HCT116 (cell line): Measurements from ENCODE around the gene DOCK9. TPM values are rescaled to one million over a fixed set of nuclear protein-coding genes. Genes with fewer than 3 reads are reported as not detected.

Source experiments
- ATAC-seq: fragments of 200-7000 bp; cut with Tn5 transposase; 2 replicates; pipeline ENCODE4 v1.9.1; 2020; ENCODE audit warnings: mild to moderate bottlenecking, moderate library complexity
- BruUV-seq: library from RNA; stranded (reverse); fragments of 400-500 nt; replicated peaks from 2 replicates; lab custom pipeline; 2021; lab: Mats Ljungman, UMichigan
- CTCF ChIA-PET: fragments of 300-600 bp; sonication (Branson Sonifier 250); formaldehyde crosslinking; loops from one replicate; lab custom pipeline; 2021; ENCODE audit warnings: antibody characterized with exemption; lab: Charles Lee
- POLR2A ChIA-PET: fragments of 300-600, 350-600 bp; sonication (Branson Sonifier 250); formaldehyde crosslinking; loops from one replicate; lab custom pipeline; 2021; ENCODE audit warnings: antibody characterized with exemption; lab: Charles Lee
- RAD21 ChIA-PET, 2 experiments: fragments of 300-600 bp; sonication (Branson Sonifier 250); formaldehyde crosslinking; loops; one replicate each; lab custom pipeline; 2023; ENCODE audit warnings: low total read pairs in 2 of 2; ENCODE audit not compliant: uncharacterized antibody in 2 of 2, unreplicated experiment in 2 of 2, low non-redundant PET in 1 of 2; lab: Charles Lee
- DNase-seq: peaks from one replicate; pipeline ENCODE4 v3.0.0-alpha.2; 2010; ENCODE audit warnings: low read depth, low spot score
- H2AFZ ChIP-seq: fragments of 200-600 bp; shearing (Covaris generic), sonication (generic); 2 replicates; pipeline ENCODE4 v1.6.1; 2017; ENCODE audit warnings: low read depth, mixed run types, mixed read lengths, antibody characterized with exemption, low read length; ENCODE audit not compliant: poor library complexity, severe bottlenecking
- H3K27ac ChIP-seq: 2 replicates; pipeline ENCODE4 v1.5.1; 2012; ENCODE audit warnings: low read depth, low read length
- H3K27me3 ChIP-seq: fragments of 200-600 bp; sonication (generic); 2 replicates; pipeline ENCODE4 v1.6.1; 2016; ENCODE audit warnings: mixed run types, low read length, mixed read lengths; ENCODE audit not compliant: insufficient read depth
- H3K36me3 ChIP-seq, 2 experiments: fragments of 200-500 bp in 1 of 2; fragments of 200-600 bp in 1 of 2; sonication (Bioruptor generic) in 1 of 2; sonication (generic) in 1 of 2; 2 replicates each; pipeline versions ENCODE4 v1.5.1 to v1.6.1; 2014 to 2016; ENCODE audit warnings: low read length in 2 of 2, inconsistent platforms in 1 of 2, mixed read lengths in 1 of 2, mixed run types in 1 of 2; ENCODE audit not compliant: insufficient read depth in 2 of 2, control insufficient read depth in 1 of 2
- H3K4me1 ChIP-seq, 2 experiments: fragments of 200-600 bp in 1 of 2; sonication (generic) in 1 of 2; 2 replicates each; pipeline versions ENCODE4 v1.5.1 to v1.6.1; 2012 to 2017; ENCODE audit warnings: low read length in 2 of 2, inconsistent platforms in 1 of 2, mild to moderate bottlenecking in 1 of 2, mixed read lengths in 1 of 2, mixed run types in 1 of 2, moderate library complexity in 1 of 2; ENCODE audit not compliant: insufficient read depth in 2 of 2, control insufficient read depth in 1 of 2
- H3K4me2 ChIP-seq: fragments of 200-600 bp; sonication (generic); 2 replicates; pipeline ENCODE4 v1.6.1; 2017; ENCODE audit warnings: mixed run types, low read length, mixed read lengths
- H3K4me3 ChIP-seq, 2 experiments: fragments of 200-600 bp in 1 of 2; sonication (generic) in 1 of 2; replicated peaks in 1 of 2; 2 replicates each; pipeline ENCODE4 v1.5.1; 2011 to 2016; ENCODE audit warnings: low read length in 2 of 2, control low read depth in 1 of 2, low read depth in 1 of 2, mild to moderate bottlenecking in 1 of 2, mixed read lengths in 1 of 2, mixed run types in 1 of 2
- H3K79me2 ChIP-seq: fragments of 200-600 bp; sonication (generic); 2 replicates; pipeline ENCODE4 v1.6.1; 2017; ENCODE audit warnings: mild to moderate bottlenecking, mixed run types, low read length, moderate library complexity, mixed read lengths; ENCODE audit not compliant: insufficient read depth
- H3K9ac ChIP-seq: fragments of 200-600 bp; sonication (generic); 2 replicates; pipeline ENCODE4 v1.6.1; 2016; ENCODE audit warnings: low read length, mixed read lengths
- H3K9me2 ChIP-seq: fragments of 200-600 bp; sonication (generic), shearing (Covaris generic); 2 replicates; pipeline ENCODE4 v1.6.1; 2017; ENCODE audit warnings: mixed run types, mild to moderate bottlenecking, moderate library complexity; ENCODE audit not compliant: insufficient read depth
- H3K9me3 ChIP-seq, 2 experiments: fragments of 200-500 bp in 1 of 2; fragments of 200-600 bp in 1 of 2; sonication (Bioruptor generic) in 1 of 2; sonication (generic) in 1 of 2; 2 replicates each; pipeline ENCODE4 v1.6.1; 2014 to 2017; ENCODE audit warnings: low read length in 2 of 2, mixed read lengths in 2 of 2, inconsistent platforms in 1 of 2, low read depth in 1 of 2, mild to moderate bottlenecking in 1 of 2, mixed run types in 1 of 2, moderate library complexity in 1 of 2; ENCODE audit not compliant: control insufficient read depth in 1 of 2, insufficient read depth in 1 of 2
- H4K20me1 ChIP-seq: fragments of 200-600 bp; sonication (generic), shearing (Covaris generic); 2 replicates; pipeline ENCODE4 v1.6.1; 2017; ENCODE audit warnings: mixed run types, mild to moderate bottlenecking, moderate library complexity; ENCODE audit not compliant: insufficient read depth
- CBX3 ChIP-seq: IDR thresholded peaks from 2 replicates; pipeline ENCODE4 v1.6.1; 2012; ENCODE audit warnings: low read depth
- ELF1 ChIP-seq: IDR thresholded peaks from 2 replicates; pipeline ENCODE4 v1.6.1; 2012; ENCODE audit warnings: low read depth, borderline replicate concordance
- FOSL1 ChIP-seq: IDR thresholded peaks from 2 replicates; pipeline ENCODE4 v1.6.1; 2012; ENCODE audit warnings: low read depth
- JUND ChIP-seq: IDR thresholded peaks from 2 replicates; pipeline ENCODE4 v1.6.1; 2012
- POLR2AphosphoS5 ChIP-seq: IDR thresholded peaks from 2 replicates; pipeline ENCODE4 v1.6.1; 2011; ENCODE audit warnings: mild to moderate bottlenecking, low read depth, low read length, moderate library complexity
- RAD21 ChIP-seq: IDR thresholded peaks from 2 replicates; pipeline ENCODE4 v1.6.1; 2012; ENCODE audit warnings: low read depth, mild to moderate bottlenecking
- SP1 ChIP-seq: IDR thresholded peaks from 2 replicates; pipeline ENCODE4 v1.6.1; 2012; ENCODE audit warnings: low read depth
- SRF ChIP-seq: IDR thresholded peaks from 2 replicates; pipeline ENCODE4 v1.6.1; 2012; ENCODE audit warnings: low read depth
- TCF7L2 ChIP-seq: IDR thresholded peaks from 2 replicates; pipeline ENCODE4 v1.7.0; 2011; ENCODE audit warnings: borderline replicate concordance, inconsistent platforms; ENCODE audit not compliant: insufficient read depth, insufficient read length; ENCODE audit errors: extremely low read depth
- ZFX ChIP-seq: fragments of 450-650 bp; IDR thresholded peaks from 2 replicates; pipeline ENCODE4 v1.6.1; 2017
- intact Hi-C: fragments of 100-400 bp; cut with micrococcal nuclease; formaldehyde crosslinking; loops from 2 replicates; pipeline ENCODE4 v1.10.0; 2022
- total RNA-seq: library from RNA; stranded (reverse); gene quantifications from one replicate; pipeline ENCODE4 v1.2.1, GENCODE V29; 2021; ENCODE audit not compliant: unreplicated experiment
- TF ChIP-seq, protein P1 (sequence below): IDR thresholded peaks from 2 replicates; pipeline ENCODE4 v1.6.1; 2012; ENCODE audit warnings: low read depth
- TF ChIP-seq, protein P2 (sequence below), 3 experiments: fragments of 200-600 bp in 1 of 3; sonication (generic) in 1 of 3; IDR thresholded peaks in 2 of 3; conservative IDR thresholded peaks in 1 of 3; 2 replicates each; pipeline ENCODE4 v1.5.1; 2012 to 2017; ENCODE audit warnings: low read depth in 2 of 3, low read length in 2 of 3, antibody characterized with exemption in 1 of 3, borderline replicate concordance in 1 of 3, control low read depth in 1 of 3, mild to moderate bottlenecking in 1 of 3, mixed read lengths in 1 of 3, mixed run types in 1 of 3, moderate library complexity in 1 of 3; ENCODE audit not compliant: insufficient read depth in 1 of 3
- TF ChIP-seq, protein P3 (sequence below): IDR thresholded peaks from 2 replicates; pipeline ENCODE4 v1.6.1; 2011; ENCODE audit warnings: mild to moderate bottlenecking, low read length, moderate library complexity; ENCODE audit not compliant: insufficient replicate concordance; ENCODE audit errors: extremely low read depth

The DOCK9 gene
- total RNA-seq, 1 experiment from 2014 or later, result 58.8 TPM

DNA sequence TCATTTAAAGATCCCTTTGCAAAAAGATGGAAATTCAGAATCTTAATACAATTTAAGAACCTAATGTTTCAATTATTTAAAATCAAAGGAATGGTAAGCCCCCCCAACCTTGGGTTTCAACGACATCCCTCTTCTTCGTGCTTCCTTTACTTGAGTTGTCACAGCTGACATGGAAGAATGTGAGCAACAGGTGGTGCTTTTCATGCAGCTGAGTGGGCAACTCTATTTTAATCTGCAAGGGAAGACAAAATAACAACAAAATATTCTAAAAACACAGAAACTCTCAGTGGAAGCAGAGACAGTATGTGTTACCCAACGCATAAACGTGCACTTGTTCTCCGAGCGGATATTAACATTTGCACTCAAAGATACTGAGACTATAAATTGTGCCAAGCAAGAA, 92.3 kb downstream of the DOCK9 start:
- DNase-seq, result no peak
- Histone ChIP-seq H3K27ac (no peak overlapping the region), H3K27me3 (no peaks in the 10 kb centered on the region), H3K4me1 (peaks cover 6 to 13% of the 10 kb centered on the region in 2 experiments), H3K36me3 (peaks cover 2 to 13% of the 10 kb centered on the region in 2 experiments; a peak in 1 of 4 replicates), H3K9ac (no peak overlapping the region), H2AFZ (no peak overlapping the region), H3K4me3 (no peak overlapping the region), H3K9me2 (no peaks in the 10 kb centered on the region), H3K9me3 (no peaks in the 10 kb centered on the region), H3K79me2 (no peaks in the 10 kb centered on the region), H3K4me2 (no peak overlapping the region), H4K20me1 (no peaks in the 10 kb centered on the region)
- no TSS peak for BruUV-seq
- CTCF ChIA-PET, result no interaction called here
- intact Hi-C loops, result no loop called here
- POLR2A ChIA-PET, result no interaction called here
- TF ChIP-seq TCF7L2, result no peak
- no peak for TF ChIP-seq POLR2AphosphoS5
- no peak for TF ChIP-seq ELF1
- TF ChIP-seq SP1, result no peak
- no peak for TF ChIP-seq RAD21
- no peak for TF ChIP-seq ZFX
- RAD21 ChIA-PET, result no interaction called here
- ATAC-seq, result no peak

DNA sequence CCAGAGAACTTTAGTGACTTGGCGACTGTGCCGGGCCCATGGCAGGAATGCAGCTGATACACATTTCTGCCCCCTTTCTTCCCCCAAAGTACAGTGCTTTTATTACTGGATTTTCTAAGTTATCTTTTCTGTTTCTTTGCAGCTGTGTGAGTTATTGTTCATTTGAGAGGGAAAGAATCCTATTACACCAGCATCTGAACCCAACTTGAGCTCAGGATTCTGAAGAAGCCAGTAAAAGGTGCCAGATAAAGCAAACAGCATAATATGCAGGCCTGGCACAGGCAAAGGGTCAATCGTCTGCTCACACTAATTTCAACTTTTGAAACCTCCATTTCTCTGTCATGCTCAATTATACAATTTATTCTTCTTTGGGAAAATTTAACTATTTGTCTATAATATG, 93.9 kb downstream of the DOCK9 start:
- Histone ChIP-seq H3K4me2 (no peak overlapping the region), H3K4me3 (no peak overlapping the region), H3K27ac (no peak overlapping the region), H3K9ac (no peak overlapping the region), H3K79me2 (no peaks in the 10 kb centered on the region), H3K27me3 (no peaks in the 10 kb centered on the region), H3K36me3 (peaks cover 3 to 25% of the 10 kb centered on the region in 2 experiments; a peak in 1 of 4 replicates), H4K20me1 (no peaks in the 10 kb centered on the region), H3K9me3 (no peaks in the 10 kb centered on the region), H2AFZ (no peak overlapping the region), H3K4me1 (no peaks in the 10 kb centered on the region), H3K9me2 (no peaks in the 10 kb centered on the region)
- TF ChIP-seq ZFX, result no peak
- no peak for TF ChIP-seq CBX3
- TF ChIP-seq SRF, result no peak
- no peak for TF ChIP-seq POLR2AphosphoS5
- TF ChIP-seq ELF1, result no peak
- TF ChIP-seq, protein P1, sequence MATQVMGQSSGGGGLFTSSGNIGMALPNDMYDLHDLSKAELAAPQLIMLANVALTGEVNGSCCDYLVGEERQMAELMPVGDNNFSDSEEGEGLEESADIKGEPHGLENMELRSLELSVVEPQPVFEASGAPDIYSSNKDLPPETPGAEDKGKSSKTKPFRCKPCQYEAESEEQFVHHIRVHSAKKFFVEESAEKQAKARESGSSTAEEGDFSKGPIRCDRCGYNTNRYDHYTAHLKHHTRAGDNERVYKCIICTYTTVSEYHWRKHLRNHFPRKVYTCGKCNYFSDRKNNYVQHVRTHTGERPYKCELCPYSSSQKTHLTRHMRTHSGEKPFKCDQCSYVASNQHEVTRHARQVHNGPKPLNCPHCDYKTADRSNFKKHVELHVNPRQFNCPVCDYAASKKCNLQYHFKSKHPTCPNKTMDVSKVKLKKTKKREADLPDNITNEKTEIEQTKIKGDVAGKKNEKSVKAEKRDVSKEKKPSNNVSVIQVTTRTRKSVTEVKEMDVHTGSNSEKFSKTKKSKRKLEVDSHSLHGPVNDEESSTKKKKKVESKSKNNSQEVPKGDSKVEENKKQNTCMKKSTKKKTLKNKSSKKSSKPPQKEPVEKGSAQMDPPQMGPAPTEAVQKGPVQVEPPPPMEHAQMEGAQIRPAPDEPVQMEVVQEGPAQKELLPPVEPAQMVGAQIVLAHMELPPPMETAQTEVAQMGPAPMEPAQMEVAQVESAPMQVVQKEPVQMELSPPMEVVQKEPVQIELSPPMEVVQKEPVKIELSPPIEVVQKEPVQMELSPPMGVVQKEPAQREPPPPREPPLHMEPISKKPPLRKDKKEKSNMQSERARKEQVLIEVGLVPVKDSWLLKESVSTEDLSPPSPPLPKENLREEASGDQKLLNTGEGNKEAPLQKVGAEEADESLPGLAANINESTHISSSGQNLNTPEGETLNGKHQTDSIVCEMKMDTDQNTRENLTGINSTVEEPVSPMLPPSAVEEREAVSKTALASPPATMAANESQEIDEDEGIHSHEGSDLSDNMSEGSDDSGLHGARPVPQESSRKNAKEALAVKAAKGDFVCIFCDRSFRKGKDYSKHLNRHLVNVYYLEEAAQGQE, result no peak
- TF ChIP-seq, protein P2, sequence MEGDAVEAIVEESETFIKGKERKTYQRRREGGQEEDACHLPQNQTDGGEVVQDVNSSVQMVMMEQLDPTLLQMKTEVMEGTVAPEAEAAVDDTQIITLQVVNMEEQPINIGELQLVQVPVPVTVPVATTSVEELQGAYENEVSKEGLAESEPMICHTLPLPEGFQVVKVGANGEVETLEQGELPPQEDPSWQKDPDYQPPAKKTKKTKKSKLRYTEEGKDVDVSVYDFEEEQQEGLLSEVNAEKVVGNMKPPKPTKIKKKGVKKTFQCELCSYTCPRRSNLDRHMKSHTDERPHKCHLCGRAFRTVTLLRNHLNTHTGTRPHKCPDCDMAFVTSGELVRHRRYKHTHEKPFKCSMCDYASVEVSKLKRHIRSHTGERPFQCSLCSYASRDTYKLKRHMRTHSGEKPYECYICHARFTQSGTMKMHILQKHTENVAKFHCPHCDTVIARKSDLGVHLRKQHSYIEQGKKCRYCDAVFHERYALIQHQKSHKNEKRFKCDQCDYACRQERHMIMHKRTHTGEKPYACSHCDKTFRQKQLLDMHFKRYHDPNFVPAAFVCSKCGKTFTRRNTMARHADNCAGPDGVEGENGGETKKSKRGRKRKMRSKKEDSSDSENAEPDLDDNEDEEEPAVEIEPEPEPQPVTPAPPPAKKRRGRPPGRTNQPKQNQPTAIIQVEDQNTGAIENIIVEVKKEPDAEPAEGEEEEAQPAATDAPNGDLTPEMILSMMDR (IDR thresholded peaks at IDR 0.05 in 2 of 3, conservative IDR thresholded peaks at IDR 0.05 in 1 of 3; ENCODE audit: borderline replicate concordance in 1 of 3, insufficient read depth in 1 of 3, low read depth in 2 of 3, low read length in 2 of 3), result no peak
- TF ChIP-seq FOSL1, result no peak
- no peak for TF ChIP-seq SP1
- no peak for TF ChIP-seq JUND
- TF ChIP-seq, protein P3, sequence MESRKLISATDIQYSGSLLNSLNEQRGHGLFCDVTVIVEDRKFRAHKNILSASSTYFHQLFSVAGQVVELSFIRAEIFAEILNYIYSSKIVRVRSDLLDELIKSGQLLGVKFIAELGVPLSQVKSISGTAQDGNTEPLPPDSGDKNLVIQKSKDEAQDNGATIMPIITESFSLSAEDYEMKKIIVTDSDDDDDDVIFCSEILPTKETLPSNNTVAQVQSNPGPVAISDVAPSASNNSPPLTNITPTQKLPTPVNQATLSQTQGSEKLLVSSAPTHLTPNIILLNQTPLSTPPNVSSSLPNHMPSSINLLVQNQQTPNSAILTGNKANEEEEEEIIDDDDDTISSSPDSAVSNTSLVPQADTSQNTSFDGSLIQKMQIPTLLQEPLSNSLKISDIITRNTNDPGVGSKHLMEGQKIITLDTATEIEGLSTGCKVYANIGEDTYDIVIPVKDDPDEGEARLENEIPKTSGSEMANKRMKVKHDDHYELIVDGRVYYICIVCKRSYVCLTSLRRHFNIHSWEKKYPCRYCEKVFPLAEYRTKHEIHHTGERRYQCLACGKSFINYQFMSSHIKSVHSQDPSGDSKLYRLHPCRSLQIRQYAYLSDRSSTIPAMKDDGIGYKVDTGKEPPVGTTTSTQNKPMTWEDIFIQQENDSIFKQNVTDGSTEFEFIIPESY, result no peak
- ChIA-PET RAD21 (no interaction called here), CTCF (no interaction called here), POLR2A (no interaction called here)
- DNase-seq (no peak), ATAC-seq (no peak)
- intact Hi-C loops, result no loop called here
- BruUV-seq, result no TSS peak
